HFFc6 (cell line): ENCODE data around the gene UGGT2. TPM values are rescaled to one million over a fixed set of nuclear protein-coding genes. Genes with fewer than 3 reads are reported as not detected.
"Not testable (repeated sequence)": the region's sequence is repeated elsewhere in the genome, so short reads cannot be mapped to it uniquely, and the experiment has no call there.

ENCODE experiments used
- DNase-seq: peaks from one replicate; pipeline ENCODE4 v3.0.0-alpha.2; 2018
- H3K27ac Mint-ChIP-seq: 2 replicates; pipeline ENCODE4 v1.8.0; 2020; ENCODE audit warnings: mild to moderate bottlenecking, mixed read lengths
- H3K27me3 Mint-ChIP-seq: 2 replicates; pipeline ENCODE4 v1.8.0; 2021; ENCODE audit warnings: mild to moderate bottlenecking, moderate library complexity, mixed read lengths; ENCODE audit not compliant: insufficient read depth
- H3K36me3 Mint-ChIP-seq: 2 replicates; pipeline ENCODE4 v1.8.0; 2021; ENCODE audit warnings: low read depth, mixed read lengths
- H3K4me1 Mint-ChIP-seq: 2 replicates; pipeline ENCODE4 v1.8.0; 2020; ENCODE audit warnings: low read depth, mixed read lengths
- H3K4me3 Mint-ChIP-seq: 2 replicates; pipeline ENCODE4 v1.8.0; 2020; ENCODE audit warnings: mild to moderate bottlenecking, moderate library complexity, mixed read lengths
- H3K9me3 Mint-ChIP-seq: 2 replicates; pipeline ENCODE4 v1.8.0; 2020; ENCODE audit warnings: mild to moderate bottlenecking, mixed read lengths
- total RNA-seq, 6 experiments: library from RNA; stranded (reverse); fragmentation: NEBNext Ultra II Directional; extraction: Animal tissue kit (Norgen Biotek cat#: 25700); gene quantifications; 2 replicates in 1 of 6; 3 replicates in 5 of 6; pipeline ENCODE4 v1.2.3, GENCODE V29; 2021
- TF ChIP-seq, protein P1 (sequence below): fragments of 200-600 bp; sonication (generic); IDR thresholded peaks from 2 replicates; pipeline ENCODE4 v1.5.0; 2021; ENCODE audit warnings: antibody characterized with exemption, mild to moderate bottlenecking

UGGT2 gene
- total RNA-seq, 6 experiments from 2014 or later, result 20.4 to 26.9 (median 24.3) TPM

DNA sequence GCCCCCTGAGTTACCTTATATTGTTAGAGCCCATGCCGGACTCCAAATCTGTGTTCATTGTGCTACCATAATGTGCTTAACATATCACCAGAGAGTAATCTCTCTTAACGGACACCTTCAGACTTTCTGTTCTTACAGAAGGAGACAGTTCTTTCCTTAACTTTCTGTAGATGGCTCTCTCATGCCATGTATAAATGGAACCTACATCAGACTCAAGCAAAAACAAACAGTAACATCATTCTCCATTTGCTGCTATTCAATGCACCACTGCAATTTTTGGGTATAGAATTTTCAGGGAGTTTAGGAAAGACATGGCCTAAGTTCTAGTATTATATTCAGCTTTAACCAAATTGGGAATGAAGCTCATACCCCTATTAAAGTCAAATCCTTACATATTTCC is 12.6 kb upstream of the UGGT2 start:
- TF ChIP-seq, protein P1, sequence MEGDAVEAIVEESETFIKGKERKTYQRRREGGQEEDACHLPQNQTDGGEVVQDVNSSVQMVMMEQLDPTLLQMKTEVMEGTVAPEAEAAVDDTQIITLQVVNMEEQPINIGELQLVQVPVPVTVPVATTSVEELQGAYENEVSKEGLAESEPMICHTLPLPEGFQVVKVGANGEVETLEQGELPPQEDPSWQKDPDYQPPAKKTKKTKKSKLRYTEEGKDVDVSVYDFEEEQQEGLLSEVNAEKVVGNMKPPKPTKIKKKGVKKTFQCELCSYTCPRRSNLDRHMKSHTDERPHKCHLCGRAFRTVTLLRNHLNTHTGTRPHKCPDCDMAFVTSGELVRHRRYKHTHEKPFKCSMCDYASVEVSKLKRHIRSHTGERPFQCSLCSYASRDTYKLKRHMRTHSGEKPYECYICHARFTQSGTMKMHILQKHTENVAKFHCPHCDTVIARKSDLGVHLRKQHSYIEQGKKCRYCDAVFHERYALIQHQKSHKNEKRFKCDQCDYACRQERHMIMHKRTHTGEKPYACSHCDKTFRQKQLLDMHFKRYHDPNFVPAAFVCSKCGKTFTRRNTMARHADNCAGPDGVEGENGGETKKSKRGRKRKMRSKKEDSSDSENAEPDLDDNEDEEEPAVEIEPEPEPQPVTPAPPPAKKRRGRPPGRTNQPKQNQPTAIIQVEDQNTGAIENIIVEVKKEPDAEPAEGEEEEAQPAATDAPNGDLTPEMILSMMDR, result no peak
- H3K36me3 Mint-ChIP-seq, result no peaks in the 10 kb centered on the region
- no peak overlapping the region for H3K27ac Mint-ChIP-seq
- H3K4me3 Mint-ChIP-seq, result no peak overlapping the region
- no peaks in the 10 kb centered on the region for H3K4me1 Mint-ChIP-seq
- no peaks in the 10 kb centered on the region for H3K9me3 Mint-ChIP-seq
- no peak for DNase-seq
- peaks cover 7% of the 10 kb centered on the region for H3K27me3 Mint-ChIP-seq

DNA sequence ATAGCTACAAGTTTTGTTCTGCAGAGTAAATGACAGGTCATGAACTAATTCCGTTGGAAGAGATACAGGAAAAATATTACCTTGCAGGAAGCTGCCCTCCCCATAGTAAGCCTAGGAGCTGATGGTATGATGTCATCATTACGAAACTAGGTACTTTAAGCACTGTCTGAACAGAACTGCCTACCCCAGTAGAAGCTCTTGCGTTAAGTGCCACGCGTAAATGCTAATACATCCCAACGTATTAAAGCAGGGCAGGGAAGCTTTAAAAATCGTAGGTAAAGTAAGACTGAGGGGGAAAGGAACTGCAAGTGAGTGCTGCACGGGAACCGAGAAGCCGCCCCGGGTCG is 572 bp downstream of the UGGT2 start:
- peak; percentile 43 for DNase-seq
- Mint-ChIP-seq H3K4me3 (peak overlapping the region; percentile 99), H3K4me1 (peaks cover 14% of the 10 kb centered on the region), H3K9me3 (no peaks in the 10 kb centered on the region), H3K27me3 (peaks cover 5% of the 10 kb centered on the region), H3K36me3 (0 out of 2 replicates have a peak, but pooled peaks cover 5% of the 10 kb centered on the region), H3K27ac (peak overlapping the region; percentile 99)
- TF ChIP-seq, protein P1, result no peak

DNA sequence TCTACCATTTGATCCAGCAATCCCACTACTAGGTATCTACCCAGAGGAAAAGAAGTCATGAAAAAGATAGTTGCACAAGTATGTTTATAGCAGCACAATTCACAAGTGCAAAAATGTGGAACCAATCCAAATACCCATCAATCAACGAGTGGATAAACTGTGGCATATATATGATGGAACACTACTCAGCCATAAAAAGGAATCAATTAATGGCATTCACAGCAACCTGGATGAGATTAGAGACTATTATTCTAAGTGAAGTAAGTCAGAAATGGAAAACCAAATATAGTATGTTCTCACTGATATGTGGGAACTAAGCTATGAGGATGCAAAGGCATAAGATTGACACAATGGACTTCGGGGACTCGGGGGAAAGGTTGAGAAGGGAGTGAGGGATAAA is 1.3 kb downstream of the UGGT2 start:
- H3K27me3 Mint-ChIP-seq, result not testable (repeated sequence)

DNA sequence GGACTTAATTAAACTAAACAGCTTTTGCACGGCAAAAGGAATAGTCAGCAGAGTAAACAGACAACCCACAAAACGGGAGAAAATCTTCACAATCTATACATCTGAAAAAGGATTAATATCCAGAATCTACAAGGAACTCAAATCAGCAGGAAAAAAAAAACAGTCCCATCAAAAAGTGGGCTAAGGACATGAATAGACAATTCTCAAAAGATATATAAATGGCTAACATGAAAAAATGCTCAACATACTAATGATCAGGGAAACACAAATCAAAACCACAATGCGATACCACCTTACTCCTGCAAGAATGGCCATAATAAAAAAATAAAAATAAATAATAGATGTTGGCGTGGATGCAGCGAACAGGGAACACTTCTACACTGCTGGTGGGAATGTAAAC is 1.7 kb downstream of the UGGT2 start:
- not testable (repeated sequence) for H3K36me3 Mint-ChIP-seq, DNase-seq, H3K27ac Mint-ChIP-seq, H3K27me3 Mint-ChIP-seq, H3K9me3 Mint-ChIP-seq
- Mint-ChIP-seq H3K4me3 (peak overlapping the region; percentile 99; the same call in 1 of the 2 replicates), H3K4me1 (peaks cover 14% of the 10 kb centered on the region)

More for the DNA sequence above, 1.3 kb downstream of the UGGT2 start:
- H3K9me3 Mint-ChIP-seq, DNase-seq, H3K27ac Mint-ChIP-seq, H3K36me3 Mint-ChIP-seq: not testable (repeated sequence)
- Mint-ChIP-seq H3K4me3 (peak overlapping the region; percentile 99), H3K4me1 (peaks cover 14% of the 10 kb centered on the region)

DNA sequence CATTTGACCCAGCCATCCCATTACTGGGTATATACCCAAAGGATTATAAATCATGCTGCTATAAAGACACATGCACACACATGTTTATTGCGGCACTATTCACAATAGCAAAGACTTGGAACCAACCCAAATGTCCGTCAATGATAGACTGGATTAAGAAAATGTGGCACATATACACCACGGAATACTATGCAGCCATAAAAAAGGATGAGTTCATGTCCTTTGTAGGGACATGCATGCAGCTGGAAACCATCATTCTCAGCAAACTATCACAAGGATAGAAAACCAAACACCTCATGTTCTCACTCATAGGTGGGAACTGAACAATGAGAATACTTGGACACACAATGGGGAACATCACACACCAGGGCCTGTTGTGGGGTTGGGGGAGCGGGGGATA is 2.2 kb downstream of the UGGT2 start:
- H3K9me3 Mint-ChIP-seq, DNase-seq, H3K27ac Mint-ChIP-seq, H3K27me3 Mint-ChIP-seq, H3K4me3 Mint-ChIP-seq: not testable (repeated sequence)
- Mint-ChIP-seq H3K4me1 (peaks cover 14% of the 10 kb centered on the region), H3K36me3 (peaks cover 10% of the 10 kb centered on the region)

DNA sequence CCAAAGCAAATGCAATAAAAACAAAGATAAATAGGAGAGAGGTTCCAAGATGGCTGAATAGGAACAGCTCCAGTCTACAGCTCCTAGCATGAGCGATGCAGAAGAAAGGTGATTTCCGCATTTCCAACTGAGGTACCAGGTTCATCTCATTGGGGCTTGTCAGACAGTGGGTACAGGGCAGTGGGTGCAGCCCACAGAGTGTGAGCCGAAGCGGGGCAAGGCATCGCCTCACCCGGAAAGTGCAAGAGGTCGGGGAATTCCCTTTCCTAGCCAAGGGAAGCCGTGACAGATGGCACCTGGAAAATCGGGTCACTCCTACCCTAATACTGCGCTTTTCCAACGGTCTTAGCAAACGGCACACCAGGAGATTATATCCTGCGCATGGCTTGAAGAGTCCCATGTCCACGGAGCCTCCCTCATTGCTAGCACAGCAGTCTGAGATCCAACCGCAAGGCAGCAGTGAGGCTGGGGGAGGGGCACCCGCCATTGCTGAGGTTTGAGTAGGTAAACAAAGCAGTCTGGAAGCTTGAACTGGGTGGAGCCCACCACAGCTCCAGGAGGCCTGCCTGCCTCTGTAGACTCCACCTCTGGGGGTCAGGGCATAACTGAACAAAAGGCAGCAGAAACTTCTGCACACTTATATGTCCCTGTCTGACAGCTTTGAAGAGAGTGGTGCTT is 6.6 kb downstream of the UGGT2 start:
- not testable (repeated sequence) for H3K4me1 Mint-ChIP-seq, DNase-seq, H3K27me3 Mint-ChIP-seq, H3K9me3 Mint-ChIP-seq, H3K4me3 Mint-ChIP-seq, H3K27ac Mint-ChIP-seq
- peaks cover 19% of the 10 kb centered on the region for H3K36me3 Mint-ChIP-seq

DNA sequence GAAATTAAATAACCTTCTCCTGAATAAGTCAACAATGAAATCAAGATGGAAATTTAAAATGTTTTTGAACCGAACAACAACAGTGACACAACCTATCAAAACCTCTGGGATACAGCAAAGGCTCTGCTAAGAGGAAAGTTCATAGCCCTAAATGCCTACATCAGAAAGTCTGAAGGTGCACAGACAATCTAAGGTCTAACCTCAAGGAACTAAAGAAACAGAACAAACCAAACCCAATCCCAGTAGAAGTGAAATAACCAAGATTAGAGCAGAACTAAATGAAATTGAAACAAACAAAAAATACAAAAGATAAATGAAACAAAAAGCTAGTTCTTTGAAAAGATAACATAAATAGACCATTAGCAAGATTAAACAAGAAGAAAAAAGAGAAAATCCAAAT is 9.0 kb downstream of the UGGT2 start:
- TF ChIP-seq, protein P1, result no peak
- H3K4me1 Mint-ChIP-seq, result no peaks in the 10 kb centered on the region

More for the DNA sequence above, 9.0 kb downstream of the UGGT2 start:
- no peak for DNase-seq
- Mint-ChIP-seq H3K4me3 (no peak overlapping the region), H3K27me3 (no peaks in the 10 kb centered on the region), H3K27ac (no peak overlapping the region), H3K36me3 (peaks cover 14% of the 10 kb centered on the region), H3K9me3 (peaks cover 9% of the 10 kb centered on the region; the same call in 1 of the 2 replicates)
